Upper lobe of left lung (tissue), 6 donors: ENCODE results near the gene MSMB. TPM values are rescaled to one million over a fixed set of nuclear protein-coding genes. Genes with fewer than 3 reads are reported as not detected.
"Not testable (repeated sequence)": the region's sequence is repeated elsewhere in the genome, so short reads cannot be mapped to it uniquely, and the experiment has no call there.

Experiments
- ATAC-seq, 2 donors: fragments of 200-7000 bp; cut with Tn5 transposase; one replicate each; pipeline ENCODE4 v1.9.1; 2022; ENCODE audit warnings: mild to moderate bottlenecking in 2 of 2, moderate library complexity in 2 of 2; ENCODE audit not compliant: low FRiP score in 2 of 2
- DNase-seq, 2 donors: peaks; one replicate each; pipeline ENCODE4 v3.0.0-alpha.2; 2019 to 2020
- H3K27ac ChIP-seq, 4 donors: fragments of 200-600 bp; sonication (generic); one replicate each; pipeline ENCODE4 v1.5.1; 2016 to 2019
- H3K27me3 ChIP-seq, 4 donors: fragments of 200-600 bp; sonication (generic); one replicate each; pipeline ENCODE4 v1.5.1; 2017 to 2019
- H3K36me3 ChIP-seq, 4 donors: fragments of 200-600 bp; sonication (generic); one replicate each; pipeline ENCODE4 v1.5.1; 2016 to 2019
- H3K4me1 ChIP-seq, 4 donors: fragments of 200-600 bp; sonication (generic); one replicate each; pipeline ENCODE4 v1.5.1; 2018 to 2019
- H3K4me3 ChIP-seq, 4 donors: fragments of 200-600 bp; sonication (generic); one replicate each; pipeline ENCODE4 v1.5.1; 2017 to 2019; ENCODE audit warnings: mild to moderate bottlenecking in 2 of 4, moderate library complexity in 1 of 4
- H3K9me3 ChIP-seq, 4 donors: fragments of 200-600 bp; sonication (generic); one replicate each; pipeline ENCODE4 v1.5.1; 2018 to 2019
- CTCF ChIP-seq, 6 experiments: fragments of 450-650 bp in 4 of 6; fragments of 200-600 bp in 2 of 6; sonication (generic) in 2 of 6; IDR thresholded peaks; one replicate each; pipeline ENCODE4 v1.5.1; 2016 to 2019; ENCODE audit warnings: antibody characterized with exemption in 6 of 6
- EP300 ChIP-seq, 4 donors: sonication (generic); formaldehyde crosslinking; IDR thresholded peaks; one replicate each; pipeline ENCODE4 v1.5.1; 2017; ENCODE audit warnings: antibody characterized with exemption in 4 of 4, control low read depth in 2 of 4
- POLR2A ChIP-seq, 4 donors: fragments of 450-650 bp; IDR thresholded peaks; one replicate each; pipeline ENCODE4 v1.5.1; 2016 to 2017; ENCODE audit warnings: antibody characterized with exemption in 4 of 4, mild to moderate bottlenecking in 2 of 4
- POLR2AphosphoS5 ChIP-seq, 2 donors: sonication (generic); formaldehyde crosslinking; IDR thresholded peaks; one replicate each; pipeline ENCODE4 v1.5.1; 2017; ENCODE audit warnings: antibody characterized with exemption in 2 of 2
- WGBS, 2 donors: methylation state at CpG; one replicate each; pipeline ENCODE4 v1.1.5; 2017 to 2018; 5-methylcytosine and 5-hydroxymethylcytosine counted together
- total RNA-seq, 6 donors: library from RNA; depleted of rRNA in 4 of 6; stranded (reverse); fragments of >200 nt in 4 of 6; gene quantifications; one replicate each; pipeline versions ENCODE4 v1.1.0 to v1.2.1, GENCODE V29; 2016 to 2021
- donor health status: DM: no; HTN: no; CAD: no; lungs with moderate emphysema.
- donor health status: DM: no; HTN: yes; CAD: no; lungs with severe emphysema.

The MSMB gene
- total RNA-seq, 6 donors from 2014 or later: 7.8 TPM; not detected in 5

- no peak overlapping the region for H3K4me3 ChIP-seq
- no peak for TF ChIP-seq POLR2A (IDR thresholded peaks at IDR 0.05)
- TF ChIP-seq EP300 (IDR thresholded peaks at IDR 0.05): no peak
- no peak for TF ChIP-seq CTCF (IDR thresholded peaks at IDR 0.05)
- TF ChIP-seq POLR2AphosphoS5 (IDR thresholded peaks at IDR 0.05): no peak
- no peaks in the 10 kb centered on the region for H3K9me3 ChIP-seq
- H3K4me1 ChIP-seq: peaks cover 0 to 7% (median 2%) of the 10 kb centered on the region in 4 donors
- WGBS, 2 donors: 96 to 100% methylated on average over 1 of the region's 1 CpG
- ATAC-seq (no peak), DNase-seq (no peak)
- no peak overlapping the region for H3K27ac ChIP-seq
- peaks cover 18 to 49% (median 44%) of the 10 kb centered on the region in 4 donors for H3K36me3 ChIP-seq
- no peaks in the 10 kb centered on the region for H3K27me3 ChIP-seq
These were observed 45.5 kb downstream of the MSMB start for GRCh38 chr10:46000538-46000937.

GRCh38 chr10:45999955-46000354 is 46.1 kb downstream of the MSMB start:
- H3K4me3 ChIP-seq, H3K27me3 ChIP-seq, H3K27ac ChIP-seq, H3K9me3 ChIP-seq, ATAC-seq, DNase-seq, H3K4me1 ChIP-seq: not testable (repeated sequence)
- 96 to 97% methylated on average over 5 of the region's 5 CpGs for WGBS, 2 donors
- peaks cover 12 to 43% (median 38%) of the 10 kb centered on the region in 4 donors for H3K36me3 ChIP-seq

DNA sequence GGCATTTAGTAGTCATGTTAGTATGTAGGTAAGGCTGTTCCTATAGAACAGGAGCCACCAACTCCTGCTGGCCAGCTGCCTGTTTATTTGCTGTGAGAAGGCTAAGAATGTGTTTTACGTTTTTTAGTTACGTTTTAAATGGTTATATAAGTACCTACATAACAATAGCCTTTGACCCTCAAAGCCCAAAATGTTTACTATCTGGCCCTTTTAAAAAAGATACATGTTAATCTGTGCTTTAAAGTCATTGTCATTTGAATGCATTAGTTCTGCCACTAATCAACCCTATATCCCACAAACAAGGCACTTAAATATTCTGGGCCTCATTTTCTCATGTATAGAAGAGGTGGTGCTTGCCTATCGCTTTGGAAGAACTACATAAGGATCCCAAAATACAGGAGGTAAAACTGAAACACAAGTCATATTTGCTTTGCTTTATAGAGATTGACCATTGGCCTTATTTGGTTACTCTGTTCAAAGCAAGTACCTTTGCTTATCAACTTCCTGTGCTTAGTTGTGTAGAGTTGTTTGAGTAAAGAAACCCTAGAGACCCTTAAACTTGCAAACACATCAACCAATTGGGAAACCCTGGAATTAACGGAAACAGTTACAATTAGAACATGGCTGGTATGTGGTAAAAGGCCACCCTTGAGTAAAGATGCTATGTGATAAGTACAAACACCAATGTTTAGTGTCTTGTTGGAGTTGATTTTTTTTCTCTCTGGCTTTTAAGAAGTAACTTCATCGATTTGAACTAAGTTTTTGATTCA is 47.9 kb downstream of the MSMB start:
- no peak for TF ChIP-seq POLR2A (IDR thresholded peaks at IDR 0.05)
- no peak for TF ChIP-seq POLR2AphosphoS5 (IDR thresholded peaks at IDR 0.05)

GRCh38 chr10:45997557-45997956 is 48.5 kb downstream of the MSMB start:
- Histone ChIP-seq H3K27me3 (no peaks in the 10 kb centered on the region), H3K9me3 (no peaks in the 10 kb centered on the region), H3K4me1 (peaks cover 0 to 7% (median 2%) of the 10 kb centered on the region in 4 donors), H3K36me3 (peaks cover 0 to 30% (median 21%) of the 10 kb centered on the region in 4 donors), H3K4me3 (no peak overlapping the region), H3K27ac (no peak overlapping the region)
- no peak for TF ChIP-seq POLR2AphosphoS5 (IDR thresholded peaks at IDR 0.05)
- no peak for TF ChIP-seq EP300 (IDR thresholded peaks at IDR 0.05)
- TF ChIP-seq POLR2A (IDR thresholded peaks at IDR 0.05): no peak
- no peak for TF ChIP-seq CTCF (IDR thresholded peaks at IDR 0.05)
- 89 to 92% methylated on average over 4 of the region's 4 CpGs for WGBS, 2 donors
- ATAC-seq (no peak), DNase-seq (no peak)

More for the DNA sequence above, 47.9 kb downstream of the MSMB start:
- no peaks in the 10 kb centered on the region for H3K27me3 ChIP-seq
- no peak overlapping the region for H3K4me3 ChIP-seq
- peaks cover 0 to 7% (median 2%) of the 10 kb centered on the region in 4 donors for H3K4me1 ChIP-seq
- DNase-seq: no peak
- no peak overlapping the region for H3K27ac ChIP-seq
- 70 to 72% methylated on average over 5 of the region's 5 CpGs for WGBS, 2 donors
- ATAC-seq: no peak
- H3K9me3 ChIP-seq: no peaks in the 10 kb centered on the region
- peaks cover 4 to 34% (median 26%) of the 10 kb centered on the region in 4 donors for H3K36me3 ChIP-seq

GRCh38 chr10:45985590-45985989 is 60.5 kb downstream of the MSMB start:
- not testable (repeated sequence) for DNase-seq, ATAC-seq, H3K4me1 ChIP-seq, H3K4me3 ChIP-seq, H3K9me3 ChIP-seq, H3K27ac ChIP-seq, H3K27me3 ChIP-seq
- peaks cover 3 to 32% (median 12%) of the 10 kb centered on the region in 4 donors for H3K36me3 ChIP-seq
- 90 to 93% methylated on average over 3 of the region's 3 CpGs for WGBS, 2 donors

DNA sequence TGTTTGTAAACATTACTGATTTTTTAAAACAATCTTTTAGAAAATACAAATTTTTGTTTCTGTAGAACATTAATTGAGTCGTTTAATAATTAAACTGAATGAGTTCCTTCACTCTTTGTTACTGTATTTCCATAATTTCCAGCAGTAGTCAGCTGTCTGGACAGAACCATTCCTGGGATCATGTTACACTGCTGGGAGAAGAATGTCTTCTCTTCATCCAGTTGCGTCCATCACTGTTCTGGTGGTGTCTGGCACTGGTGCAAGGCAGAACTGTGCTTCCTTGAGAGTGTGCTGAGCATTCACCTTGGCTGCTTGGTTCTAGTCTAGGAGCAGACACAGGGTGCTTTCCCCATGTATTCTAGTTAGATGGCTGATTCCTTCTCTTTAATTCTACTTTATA is 61.6 kb downstream of the MSMB start:
- not testable (repeated sequence) for H3K27ac ChIP-seq, H3K4me1 ChIP-seq, H3K27me3 ChIP-seq, ATAC-seq, H3K4me3 ChIP-seq, DNase-seq, H3K9me3 ChIP-seq
- H3K36me3 ChIP-seq: peaks cover 0 to 29% (median 12%) of the 10 kb centered on the region in 4 donors
- 96 to 97% methylated on average over 2 of the region's 2 CpGs for WGBS, 2 donors
